Posterior vena cava (tissue), 2 donors: ENCODE data around the gene NKX3-2. TPM values are rescaled to one million over a fixed set of nuclear protein-coding genes. Genes with fewer than 3 reads are reported as not detected.
"Not testable (repeated sequence)": the region's sequence is repeated elsewhere in the genome, so short reads cannot be mapped to it uniquely, and the experiment has no call there.

Source experiments
- DNase-seq: peaks from one replicate; pipeline ENCODE4 v3.0.0-alpha.2; 2020; ENCODE audit warnings: low spot score
- intact Hi-C, 2 donors: fragments of 100-400 bp; cut with DNase I; formaldehyde crosslinking; loops; one replicate each; pipeline versions ENCODE4 v1.14.1 to v1.14.2; 2022 to 2023
- long read RNA-seq, 2 donors: library from polyadenylated mRNA; unstranded; transcript quantifications; one replicate each; pipeline ENCODE4 v2.0.0, GENCODE V29; 2020 to 2021
- total RNA-seq, 2 donors: library from RNA; stranded (reverse); fragmentation: NEBNext Ultra II Directional; extraction: Animal tissue kit (Norgen Biotek cat#: 25700); gene quantifications; one replicate each; pipeline ENCODE4 v1.2.1, GENCODE V29; 2021
- donor health status: DM: yes; HTN: yes; CAD: no.
- donor health status: DM: yes; HTN: yes; CAD: no.

Gene NKX3-2
- under 1 TPM in 1 of 2 donors, not detected in 1; 0.19 TPM for total RNA-seq
- long read RNA-seq, donor 1 = 0 reads
- long read RNA-seq, donor 2 = 0 reads

DNA sequence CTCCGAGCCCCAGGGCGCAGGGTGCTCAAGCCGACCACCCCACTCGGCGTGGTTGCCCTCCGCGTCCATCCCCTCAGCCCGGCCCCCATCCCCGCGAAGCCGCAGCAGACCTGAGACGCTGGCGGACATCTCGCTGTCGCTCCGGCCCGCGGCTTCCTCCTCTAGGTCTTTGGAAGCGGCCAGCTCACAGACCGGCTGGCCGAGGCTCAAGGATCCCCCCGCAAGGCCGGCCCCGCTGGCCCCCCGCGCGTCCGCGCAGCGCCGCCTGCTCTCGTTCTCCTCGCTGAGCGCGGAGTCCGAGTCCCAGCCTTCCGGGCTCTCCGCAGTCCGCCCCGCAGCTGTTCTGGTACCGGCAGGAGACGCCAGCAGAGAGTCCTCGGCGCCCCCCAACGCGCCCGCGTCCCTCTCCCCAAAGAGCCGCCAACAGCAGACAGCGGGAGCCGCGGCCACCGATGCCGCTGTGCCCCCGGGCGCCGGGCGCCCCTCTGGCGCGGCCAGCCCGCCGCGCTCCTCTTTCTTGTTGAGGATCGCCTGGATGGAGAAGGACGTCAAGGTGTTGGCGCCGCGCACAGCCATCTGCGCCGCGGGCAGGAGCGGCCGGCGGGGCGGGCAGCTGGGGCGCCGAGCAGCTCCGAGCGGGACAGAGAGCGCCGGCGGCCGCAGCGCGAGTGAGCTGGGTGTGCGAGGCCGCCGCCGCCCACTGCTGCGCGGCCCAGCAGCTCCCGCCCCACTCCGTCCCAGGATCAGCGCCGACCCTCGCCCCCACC lies at the start of gene NKX3-2:
TSS of gene NKX3-2 (minus strand) at position 670 of the 767 bp plus-strand sequence. CDS start at position 576, 94 bp downstream.
- intact Hi-C loops = loop anchor here (10.0 kb wide), 1 partner anchor 689 kb away; no protein-coding TSS in a partner anchor
- DNase-seq = peak; percentile 82

GRCh38 chr4:13592220-13592619 lies 47.9 kb upstream of the NKX3-2 start:
- no peak for DNase-seq
- intact Hi-C loops = loop anchor here in 1 of 2 donors (5.0 kb wide), 1 partner anchor 445 kb away; no protein-coding TSS in a partner anchor

DNA sequence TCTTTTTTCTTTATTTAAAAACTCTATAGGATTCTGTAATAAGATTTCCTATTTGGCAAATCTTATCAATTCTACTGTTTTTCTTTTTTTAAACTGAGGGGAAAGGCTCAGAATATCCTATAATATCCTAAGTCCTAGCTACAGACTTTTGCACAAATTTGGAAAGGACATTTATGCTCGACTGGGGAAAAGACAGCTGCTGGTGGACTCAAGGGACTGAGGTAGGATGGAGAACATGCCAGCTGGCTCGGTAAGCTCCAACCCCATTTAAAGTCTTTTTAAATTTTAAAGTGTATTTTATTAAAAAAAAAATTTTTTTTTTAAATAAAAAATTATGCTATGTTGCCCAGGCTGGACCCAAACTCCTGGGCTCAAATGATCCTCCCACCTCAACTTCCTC lies 46.5 kb upstream of the NKX3-2 start:
- DNase-seq = no peak
- intact Hi-C loops = loop anchor here in 1 of 2 donors (5.0 kb wide), 1 partner anchor 447 kb away; no protein-coding TSS in a partner anchor

DNA sequence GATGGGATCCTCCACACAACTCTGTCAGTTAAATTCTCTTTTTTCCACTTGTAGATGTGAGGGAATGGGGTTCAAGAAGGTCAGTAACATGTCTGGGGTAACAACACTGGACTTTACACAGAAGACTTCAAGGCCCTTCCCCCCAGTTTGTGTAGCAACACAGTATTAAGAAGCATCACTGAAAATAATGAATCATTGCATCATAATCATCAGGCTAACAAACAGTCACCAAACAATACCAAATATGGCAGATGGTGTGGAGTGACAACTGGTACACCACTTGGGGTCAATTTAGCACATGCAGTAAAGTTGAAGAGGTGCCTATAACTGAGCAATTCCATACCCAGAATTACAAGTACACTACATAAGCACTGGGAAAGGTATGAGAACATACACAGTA lies 44.6 kb upstream of the NKX3-2 start:
- DNase-seq = no peak
- intact Hi-C loops = no loop called here

DNA sequence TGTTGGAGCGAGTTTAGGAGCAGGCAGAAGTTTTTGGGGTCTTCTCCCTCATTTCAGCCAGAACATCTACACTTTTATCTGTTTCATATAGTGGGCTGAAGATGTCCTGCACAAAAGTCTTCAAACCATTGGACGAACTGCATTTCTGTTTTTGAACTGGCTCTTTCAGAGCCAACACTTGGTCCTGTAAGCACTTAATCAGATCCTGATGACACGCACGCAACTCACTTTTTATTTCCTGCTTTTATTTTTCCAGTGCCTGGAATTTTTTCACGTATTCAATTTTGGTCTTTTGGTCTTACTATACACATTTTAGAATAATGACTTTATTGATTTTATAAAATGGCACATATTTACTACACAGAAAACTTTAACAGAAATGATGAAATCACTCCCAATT lies 40.2 kb upstream of the NKX3-2 start:
- no peak for DNase-seq
- intact Hi-C loops = no loop called here

- DNase-seq = no peak
- intact Hi-C loops = no loop called here
Measured at GRCh38 chr4:13580036-13580435, 35.7 kb upstream of the NKX3-2 start.

DNA sequence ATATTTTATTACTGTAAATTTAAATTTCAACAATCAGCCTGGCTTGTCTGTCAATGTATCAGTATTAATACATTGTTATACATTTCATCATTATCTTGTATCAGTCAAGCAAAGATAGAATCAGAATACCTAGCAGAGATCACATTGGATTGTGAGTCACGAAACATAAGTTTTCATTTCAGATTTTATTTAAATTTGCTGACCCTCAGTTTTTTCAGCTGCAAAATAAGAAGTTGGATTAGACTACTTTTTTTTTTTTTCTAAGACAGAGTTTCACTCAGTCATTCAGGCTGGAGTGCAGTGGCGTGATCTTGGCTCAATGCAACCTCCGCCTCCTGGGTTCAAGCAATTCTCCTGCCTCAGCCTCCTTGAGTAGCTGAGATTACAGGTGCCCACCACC lies 33.4 kb upstream of the NKX3-2 start:
- intact Hi-C loops = loop anchor here in 1 of 2 donors (2.0 kb wide), 1 partner anchor 33 kb away; no protein-coding TSS in a partner anchor
- DNase-seq = no peak

DNA sequence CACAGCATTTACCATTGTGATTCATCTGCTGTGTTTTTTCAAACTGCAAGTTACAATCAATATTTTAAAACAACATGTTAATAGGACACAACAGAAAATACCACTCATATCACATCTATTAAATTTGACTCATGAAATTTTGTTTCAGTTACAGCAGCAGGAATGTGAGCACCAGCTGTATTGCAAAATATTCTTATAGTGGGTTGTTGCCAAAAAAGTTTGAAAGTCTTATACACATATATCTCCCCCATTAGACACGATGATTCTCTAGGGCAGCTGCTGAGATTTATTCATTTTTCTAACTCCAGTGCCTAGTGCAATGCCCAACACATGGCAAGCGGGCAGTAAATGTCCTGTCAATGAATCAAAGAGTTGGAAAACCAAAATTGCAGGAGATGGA lies 26.6 kb upstream of the NKX3-2 start:
- intact Hi-C loops = no loop called here

GRCh38 chr4:13567125-13567524 lies 22.8 kb upstream of the NKX3-2 start:
- intact Hi-C loops = no loop called here
- DNase-seq = peak; percentile 54

More for the DNA sequence above, 26.6 kb upstream of the NKX3-2 start:
- DNase-seq = no peak

DNA sequence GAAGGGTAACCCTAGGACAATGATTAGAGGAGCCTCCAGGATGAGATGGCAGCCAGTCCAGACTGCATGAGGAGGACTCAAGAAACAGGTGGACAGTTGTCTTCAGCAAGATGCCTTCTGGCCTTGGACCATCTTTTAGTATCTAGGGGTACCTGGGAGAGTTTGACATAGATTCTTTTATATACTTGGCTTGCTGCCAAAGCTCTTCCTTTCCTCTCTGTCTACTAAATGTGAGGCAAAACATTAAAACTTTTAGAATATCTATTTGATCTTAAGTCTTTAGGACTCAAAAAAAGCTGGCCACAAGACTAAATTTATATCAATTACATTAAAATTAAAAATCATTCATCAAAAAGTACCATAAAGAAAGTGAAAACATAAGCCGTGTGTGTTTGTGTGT lies 18.6 kb upstream of the NKX3-2 start:
- DNase-seq = no peak
- intact Hi-C loops = no loop called here

- DNase-seq = no peak
- intact Hi-C loops = no loop called here
Measured at GRCh38 chr4:13561673-13562072, 17.4 kb upstream of the NKX3-2 start.

- DNase-seq, intact Hi-C loops: not testable (repeated sequence)
Measured at GRCh38 chr4:13560111-13560510, 15.8 kb upstream of the NKX3-2 start.

DNA sequence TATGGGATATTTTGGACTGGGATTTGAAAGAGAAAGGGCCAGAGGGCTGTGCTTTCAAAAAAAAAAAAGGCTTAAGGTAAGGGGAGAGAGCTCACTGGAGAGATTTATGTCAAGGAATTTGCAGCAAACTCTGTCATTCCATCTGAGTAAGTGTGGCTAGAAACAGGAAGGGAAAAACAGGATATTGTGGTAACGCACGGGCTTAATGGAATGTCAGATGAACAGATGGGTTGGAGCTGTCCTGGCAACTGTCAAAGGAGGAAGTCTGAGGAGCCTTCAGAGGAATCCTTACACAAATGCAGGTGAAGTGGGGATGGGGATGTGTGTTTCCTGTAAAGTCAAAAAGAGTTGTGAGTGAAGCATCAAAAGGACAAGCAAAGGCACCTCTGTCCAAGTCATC lies 15.1 kb upstream of the NKX3-2 start:
- intact Hi-C loops = no loop called here
- DNase-seq = no peak

DNA sequence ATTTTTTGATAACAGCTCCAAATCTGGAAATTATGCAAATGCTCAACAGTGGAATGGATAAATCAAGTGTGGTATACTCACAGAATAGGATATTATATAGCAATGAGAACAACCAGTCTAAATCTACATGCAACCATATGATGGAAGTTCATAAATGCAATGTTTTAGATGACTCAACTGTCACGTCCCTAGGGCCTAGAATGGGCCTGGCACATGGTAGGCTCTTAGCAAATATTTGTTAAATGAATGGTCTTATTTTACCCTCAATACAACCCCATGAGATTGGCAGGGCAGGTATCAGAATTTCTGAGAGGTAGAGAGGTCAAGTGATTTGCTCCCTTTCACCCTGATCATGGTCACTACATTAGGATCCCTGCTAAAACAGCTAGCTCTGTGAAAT lies 14.6 kb upstream of the NKX3-2 start:
- intact Hi-C loops = no loop called here
- DNase-seq = no peak

DNA sequence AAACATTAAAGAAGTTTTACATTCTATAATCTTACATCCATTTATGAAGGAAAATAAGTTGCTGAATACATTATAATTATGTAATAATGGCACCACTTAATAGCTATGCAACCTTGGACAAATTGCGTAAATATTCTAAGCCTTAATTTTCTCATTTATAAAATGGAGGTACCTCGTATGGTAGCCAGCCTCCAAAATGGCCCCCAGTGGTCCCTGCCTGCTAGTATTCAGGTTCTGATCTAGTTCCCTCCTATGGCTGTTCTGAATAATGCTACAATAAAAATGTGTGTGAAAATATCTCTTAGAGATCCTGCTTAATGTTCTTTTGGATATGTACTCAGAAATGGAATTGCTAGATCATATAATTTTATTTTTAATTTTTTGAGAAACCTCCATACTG lies 11.0 kb upstream of the NKX3-2 start:
- no peak for DNase-seq
- intact Hi-C loops = no loop called here

- intact Hi-C loops = no loop called here
- DNase-seq = no peak
Measured at GRCh38 chr4:13553081-13553480, 8.8 kb upstream of the NKX3-2 start.

DNA sequence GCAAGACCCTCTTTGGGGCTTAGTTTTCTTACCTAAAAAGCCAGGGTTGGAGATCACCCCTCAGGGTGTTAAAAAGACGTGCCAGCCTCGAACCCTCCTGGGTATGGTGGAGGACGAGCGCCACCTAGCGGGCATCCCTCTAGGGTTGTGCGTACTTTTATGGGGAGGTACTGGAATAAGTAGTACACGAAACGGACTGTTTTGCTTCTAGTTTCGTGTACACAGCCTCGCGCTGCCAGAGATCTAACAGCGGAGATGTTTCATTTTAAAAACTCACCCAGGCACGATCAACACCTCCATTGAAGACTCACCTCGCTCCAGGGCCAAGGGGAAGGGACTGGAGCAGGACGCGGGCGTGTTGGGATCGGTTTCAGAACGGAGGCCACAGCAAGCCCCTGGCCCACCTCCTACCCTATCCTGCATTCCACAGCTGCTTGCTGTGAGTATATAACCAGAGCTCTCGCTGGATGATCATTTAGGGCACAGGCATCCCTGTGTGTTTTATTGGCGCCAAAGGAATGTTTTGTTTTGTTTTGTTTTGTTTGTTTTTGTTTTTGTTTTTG lies 4.8 kb upstream of the NKX3-2 start:
- intact Hi-C loops = loop anchor here (10.0 kb wide), 1 partner anchor 694 kb away; no protein-coding TSS in a partner anchor
- peak; percentile 94 for DNase-seq

DNA sequence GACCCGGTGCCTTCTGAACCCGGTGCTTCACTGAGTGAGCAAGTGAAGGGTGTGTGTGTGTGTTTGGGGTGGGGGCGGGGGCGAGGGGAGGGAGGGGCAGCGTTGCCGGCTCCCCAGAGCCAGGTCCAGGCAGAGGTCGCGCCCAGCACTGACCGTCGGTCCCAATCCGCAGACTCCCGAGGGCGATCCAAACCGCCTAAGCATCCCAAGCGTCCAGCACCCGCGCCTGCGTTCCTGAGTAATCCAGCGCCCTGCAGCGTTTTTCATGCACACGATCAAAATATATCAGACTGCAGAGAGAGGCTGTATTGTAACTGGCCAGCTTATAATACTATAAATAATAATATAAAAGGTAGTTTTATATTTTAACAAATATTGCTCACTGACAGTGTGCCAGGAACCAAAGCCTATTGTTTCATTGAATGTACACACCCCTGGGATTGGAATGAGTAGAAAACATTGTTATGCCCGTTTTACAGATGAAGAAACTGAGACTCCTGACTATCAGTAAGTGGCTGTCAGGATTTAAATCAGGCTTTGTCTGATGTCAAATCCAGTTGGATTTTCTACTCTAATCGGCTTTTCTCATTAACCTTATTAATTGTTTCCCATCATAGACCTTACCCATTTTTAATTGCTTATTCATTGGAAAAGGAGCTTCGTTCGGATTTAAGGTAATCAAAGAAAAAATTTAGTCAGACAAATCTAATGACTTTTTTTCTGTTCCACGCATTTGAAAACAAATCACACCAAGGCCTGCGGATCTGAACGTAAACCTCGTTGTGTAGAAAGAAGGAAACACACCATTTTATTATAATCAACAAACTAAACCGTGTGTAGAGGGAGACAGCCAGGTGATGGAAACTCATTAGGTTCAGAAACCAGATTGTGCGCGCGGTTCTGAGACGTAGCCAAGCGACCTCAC lies 4.0 kb upstream of the NKX3-2 start:
- DNase-seq = peak; percentile 72

DNA sequence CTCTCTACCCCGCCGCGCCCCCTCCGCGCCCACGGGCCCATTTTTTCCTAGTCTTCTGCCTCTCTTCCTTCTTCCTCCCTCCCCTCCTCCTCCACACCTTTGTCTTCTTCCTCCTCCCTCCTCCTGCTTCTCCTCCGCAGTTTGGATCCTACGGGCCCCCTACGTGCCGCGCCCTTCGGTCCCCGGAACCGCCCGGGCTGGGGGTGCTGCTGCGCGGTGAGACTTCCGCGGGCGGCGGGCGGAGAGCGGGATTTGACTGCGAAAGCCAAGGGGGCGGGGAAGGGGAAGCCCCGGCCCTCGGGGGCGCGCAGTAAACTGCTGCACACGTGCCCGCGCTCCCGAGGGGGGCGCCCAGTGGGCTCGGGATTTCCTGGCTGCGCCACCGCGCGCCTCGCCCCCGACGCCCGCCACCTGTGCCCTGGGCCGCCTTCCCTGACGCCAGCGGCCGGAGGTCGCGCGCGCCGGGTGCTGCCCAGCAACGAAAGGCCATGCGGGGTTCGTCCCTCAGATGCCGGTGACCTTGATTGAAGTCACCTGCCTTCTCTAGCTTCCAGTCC lies 3.3 kb upstream of the NKX3-2 start:
- DNase-seq = peak; percentile 67
- intact Hi-C loops = loop anchor here (10.0 kb wide), 1 partner anchor 693 kb away; no protein-coding TSS in a partner anchor

More for the DNA sequence above, 4.0 kb upstream of the NKX3-2 start:
- intact Hi-C loops = loop anchor here (10.0 kb wide), 1 partner anchor 694 kb away; no protein-coding TSS in a partner anchor
